Neural cell (in vitro differentiated cells): Measurements from ENCODE around the gene CTSA. TPM values are rescaled to one million over a fixed set of nuclear protein-coding genes. Genes with fewer than 3 reads are reported as not detected.

Experiments
- H2AFZ ChIP-seq: fragments of 200-600, 300-800 bp; sonication (generic), shearing (Covaris generic); 2 replicates; pipeline ENCODE4 v1.6.0; 2014; ENCODE audit warnings: low read depth, mild to moderate bottlenecking, antibody characterized with exemption, low read length, moderate library complexity
- H3F3A ChIP-seq: fragments of 200-600 bp; shearing (Covaris generic); 2 replicates; pipeline ENCODE4 v1.6.1; 2016; ENCODE audit warnings: mild to moderate bottlenecking, moderate library complexity, mixed read lengths, antibody characterized with exemption, low read length; ENCODE audit not compliant: insufficient read depth, poor library complexity, severe bottlenecking
- H3K27ac ChIP-seq: fragments of 200-600, 300-800 bp; sonication (generic), shearing (Covaris generic); 2 replicates; pipeline ENCODE4 v1.5.1; 2014; ENCODE audit warnings: mild to moderate bottlenecking, low read length, moderate library complexity
- H3K27me3 ChIP-seq: fragments of 300-800, 200-600 bp; sonication (generic), shearing (Covaris generic); 2 replicates; pipeline ENCODE4 v1.6.0; 2014; ENCODE audit warnings: mild to moderate bottlenecking, low read depth, low read length, moderate library complexity; ENCODE audit not compliant: insufficient read depth
- H3K36me3 ChIP-seq: fragments of 300-800, 200-600 bp; sonication (generic), shearing (Covaris generic); 2 replicates; pipeline ENCODE4 v1.5.1; 2014; ENCODE audit warnings: mild to moderate bottlenecking, antibody characterized with exemption, low read length, moderate library complexity; ENCODE audit not compliant: insufficient read depth
- H3K4me2 ChIP-seq: fragments of 300-800, 200-600 bp; sonication (generic), shearing (Covaris generic); 2 replicates; pipeline ENCODE4 v1.6.0; 2014; ENCODE audit warnings: mild to moderate bottlenecking, low read length
- H3K4me3 ChIP-seq: fragments of 300-800, 200-600 bp; sonication (generic), shearing (Covaris generic); 2 replicates; pipeline ENCODE4 v1.5.1; 2014; ENCODE audit warnings: mild to moderate bottlenecking, low read length, moderate library complexity
- H3K79me2 ChIP-seq: fragments of 200-600 bp; shearing (Covaris generic); replicated peaks from 2 replicates; pipeline ENCODE4 v1.6.0; 2014; ENCODE audit warnings: mild to moderate bottlenecking, low read length, moderate library complexity; ENCODE audit not compliant: insufficient read depth
- H3K9ac ChIP-seq: fragments of 300-800, 200-600 bp; sonication (generic), shearing (Covaris generic); 2 replicates; pipeline ENCODE4 v1.6.1; 2016; ENCODE audit warnings: mild to moderate bottlenecking, low read length, mixed read lengths
- H3K9me2 ChIP-seq: fragments of 200-600 bp; shearing (Covaris generic); 2 replicates; pipeline ENCODE4 v1.6.1; 2016; ENCODE audit warnings: mild to moderate bottlenecking, low read length, mixed read lengths; ENCODE audit not compliant: insufficient read depth
- H3K9me3 ChIP-seq: fragments of 200-600, 300-800 bp; sonication (generic), shearing (Covaris generic); 2 replicates; pipeline ENCODE4 v1.6.1; 2016; ENCODE audit warnings: mild to moderate bottlenecking, mixed run types, low read length, moderate library complexity, mixed read lengths
- H4K20me1 ChIP-seq: fragments of 200-600 bp; shearing (Covaris generic); 2 replicates; pipeline ENCODE4 v1.6.1; 2016; ENCODE audit warnings: mild to moderate bottlenecking, mixed run types; ENCODE audit not compliant: insufficient read depth
- EP300 ChIP-seq: fragments of 450-650 bp; conservative IDR thresholded peaks from 2 replicates; pipeline ENCODE4 v1.6.1; 2014; ENCODE audit warnings: antibody characterized with exemption, mild to moderate bottlenecking, moderate library complexity; ENCODE audit not compliant: poor library complexity, severe bottlenecking
- EZH2 ChIP-seq: fragments of 200-600, 300-800 bp; shearing (Covaris generic), sonication (generic); IDR thresholded peaks from 2 replicates; pipeline ENCODE4 v1.6.1; 2014; ENCODE audit warnings: antibody characterized with exemption, low read length, borderline replicate concordance, mild to moderate bottlenecking; ENCODE audit not compliant: insufficient read depth, poor library complexity, severe bottlenecking
- MXI1 ChIP-seq: fragments of 450-650 bp; conservative IDR thresholded peaks from 2 replicates; pipeline ENCODE4 v1.6.1; 2014; ENCODE audit warnings: antibody characterized with exemption, mild to moderate bottlenecking; ENCODE audit not compliant: poor library complexity, severe bottlenecking
- POLR2AphosphoS5 ChIP-seq: IDR thresholded peaks from 2 replicates; pipeline ENCODE4 v1.6.1; 2012
- RAD21 ChIP-seq: fragments of 450-650 bp; conservative IDR thresholded peaks from 2 replicates; pipeline ENCODE4 v1.6.1; 2014; ENCODE audit warnings: antibody characterized with exemption, mild to moderate bottlenecking, moderate library complexity
- SMC3 ChIP-seq: fragments of 450-650 bp; conservative IDR thresholded peaks from 2 replicates; pipeline ENCODE4 v1.6.1; 2014; ENCODE audit warnings: antibody characterized with exemption, mild to moderate bottlenecking, moderate library complexity; ENCODE audit not compliant: poor library complexity
- TAF1 ChIP-seq: IDR thresholded peaks from 2 replicates; pipeline ENCODE4 v1.6.1; 2012; ENCODE audit warnings: low read depth
- polyA plus RNA-seq: library from polyadenylated mRNA; depleted of rRNA; stranded (reverse); fragments of >200 nt; gene quantifications from 2 replicates; pipeline ENCODE4 v1.2.3, GENCODE V29; 2014
- TF ChIP-seq, protein P1 (sequence below): fragments of 450-650 bp; IDR thresholded peaks from 2 replicates; pipeline ENCODE4 v1.5.1; 2014; ENCODE audit warnings: antibody characterized with exemption, mild to moderate bottlenecking, moderate library complexity; ENCODE audit not compliant: poor library complexity, severe bottlenecking
- TF ChIP-seq, protein P2 (sequence below): IDR thresholded peaks from 2 replicates; pipeline ENCODE4 v1.6.1; 2012; ENCODE audit warnings: borderline replicate concordance

Gene CTSA
- polyA plus RNA-seq, 1 donor from 2014 or later, result 25.7 TPM

DNA sequence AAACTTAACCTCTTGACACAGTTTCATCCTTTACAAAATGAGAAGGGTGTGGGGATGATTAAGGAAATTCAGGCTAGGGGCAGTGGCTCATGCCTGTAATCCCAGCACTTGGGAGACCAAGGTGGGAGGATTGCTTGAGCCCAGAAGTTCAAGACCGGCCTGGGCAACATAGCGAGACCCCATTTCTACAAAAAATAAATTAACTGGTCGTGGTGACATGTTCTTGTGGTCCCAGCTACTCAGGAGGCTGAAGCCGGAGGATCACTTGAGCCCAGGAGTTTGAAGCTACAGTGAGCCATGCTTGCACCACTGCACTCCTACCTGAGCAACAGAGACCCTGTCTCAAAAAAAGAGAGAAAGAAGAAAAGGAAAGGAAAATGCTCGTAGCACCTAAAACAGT lies 24.7 kb upstream of the CTSA start:
- no peak for TF ChIP-seq RAD21
- no peak for TF ChIP-seq POLR2AphosphoS5
- TF ChIP-seq TAF1, result no peak
- no peak for TF ChIP-seq SMC3
- TF ChIP-seq, protein P1, sequence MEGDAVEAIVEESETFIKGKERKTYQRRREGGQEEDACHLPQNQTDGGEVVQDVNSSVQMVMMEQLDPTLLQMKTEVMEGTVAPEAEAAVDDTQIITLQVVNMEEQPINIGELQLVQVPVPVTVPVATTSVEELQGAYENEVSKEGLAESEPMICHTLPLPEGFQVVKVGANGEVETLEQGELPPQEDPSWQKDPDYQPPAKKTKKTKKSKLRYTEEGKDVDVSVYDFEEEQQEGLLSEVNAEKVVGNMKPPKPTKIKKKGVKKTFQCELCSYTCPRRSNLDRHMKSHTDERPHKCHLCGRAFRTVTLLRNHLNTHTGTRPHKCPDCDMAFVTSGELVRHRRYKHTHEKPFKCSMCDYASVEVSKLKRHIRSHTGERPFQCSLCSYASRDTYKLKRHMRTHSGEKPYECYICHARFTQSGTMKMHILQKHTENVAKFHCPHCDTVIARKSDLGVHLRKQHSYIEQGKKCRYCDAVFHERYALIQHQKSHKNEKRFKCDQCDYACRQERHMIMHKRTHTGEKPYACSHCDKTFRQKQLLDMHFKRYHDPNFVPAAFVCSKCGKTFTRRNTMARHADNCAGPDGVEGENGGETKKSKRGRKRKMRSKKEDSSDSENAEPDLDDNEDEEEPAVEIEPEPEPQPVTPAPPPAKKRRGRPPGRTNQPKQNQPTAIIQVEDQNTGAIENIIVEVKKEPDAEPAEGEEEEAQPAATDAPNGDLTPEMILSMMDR, result no peak
- no peak for TF ChIP-seq EZH2
- TF ChIP-seq, protein P2, sequence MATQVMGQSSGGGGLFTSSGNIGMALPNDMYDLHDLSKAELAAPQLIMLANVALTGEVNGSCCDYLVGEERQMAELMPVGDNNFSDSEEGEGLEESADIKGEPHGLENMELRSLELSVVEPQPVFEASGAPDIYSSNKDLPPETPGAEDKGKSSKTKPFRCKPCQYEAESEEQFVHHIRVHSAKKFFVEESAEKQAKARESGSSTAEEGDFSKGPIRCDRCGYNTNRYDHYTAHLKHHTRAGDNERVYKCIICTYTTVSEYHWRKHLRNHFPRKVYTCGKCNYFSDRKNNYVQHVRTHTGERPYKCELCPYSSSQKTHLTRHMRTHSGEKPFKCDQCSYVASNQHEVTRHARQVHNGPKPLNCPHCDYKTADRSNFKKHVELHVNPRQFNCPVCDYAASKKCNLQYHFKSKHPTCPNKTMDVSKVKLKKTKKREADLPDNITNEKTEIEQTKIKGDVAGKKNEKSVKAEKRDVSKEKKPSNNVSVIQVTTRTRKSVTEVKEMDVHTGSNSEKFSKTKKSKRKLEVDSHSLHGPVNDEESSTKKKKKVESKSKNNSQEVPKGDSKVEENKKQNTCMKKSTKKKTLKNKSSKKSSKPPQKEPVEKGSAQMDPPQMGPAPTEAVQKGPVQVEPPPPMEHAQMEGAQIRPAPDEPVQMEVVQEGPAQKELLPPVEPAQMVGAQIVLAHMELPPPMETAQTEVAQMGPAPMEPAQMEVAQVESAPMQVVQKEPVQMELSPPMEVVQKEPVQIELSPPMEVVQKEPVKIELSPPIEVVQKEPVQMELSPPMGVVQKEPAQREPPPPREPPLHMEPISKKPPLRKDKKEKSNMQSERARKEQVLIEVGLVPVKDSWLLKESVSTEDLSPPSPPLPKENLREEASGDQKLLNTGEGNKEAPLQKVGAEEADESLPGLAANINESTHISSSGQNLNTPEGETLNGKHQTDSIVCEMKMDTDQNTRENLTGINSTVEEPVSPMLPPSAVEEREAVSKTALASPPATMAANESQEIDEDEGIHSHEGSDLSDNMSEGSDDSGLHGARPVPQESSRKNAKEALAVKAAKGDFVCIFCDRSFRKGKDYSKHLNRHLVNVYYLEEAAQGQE, result no peak
- no peak for TF ChIP-seq EP300
- TF ChIP-seq MXI1, result no peak

DNA sequence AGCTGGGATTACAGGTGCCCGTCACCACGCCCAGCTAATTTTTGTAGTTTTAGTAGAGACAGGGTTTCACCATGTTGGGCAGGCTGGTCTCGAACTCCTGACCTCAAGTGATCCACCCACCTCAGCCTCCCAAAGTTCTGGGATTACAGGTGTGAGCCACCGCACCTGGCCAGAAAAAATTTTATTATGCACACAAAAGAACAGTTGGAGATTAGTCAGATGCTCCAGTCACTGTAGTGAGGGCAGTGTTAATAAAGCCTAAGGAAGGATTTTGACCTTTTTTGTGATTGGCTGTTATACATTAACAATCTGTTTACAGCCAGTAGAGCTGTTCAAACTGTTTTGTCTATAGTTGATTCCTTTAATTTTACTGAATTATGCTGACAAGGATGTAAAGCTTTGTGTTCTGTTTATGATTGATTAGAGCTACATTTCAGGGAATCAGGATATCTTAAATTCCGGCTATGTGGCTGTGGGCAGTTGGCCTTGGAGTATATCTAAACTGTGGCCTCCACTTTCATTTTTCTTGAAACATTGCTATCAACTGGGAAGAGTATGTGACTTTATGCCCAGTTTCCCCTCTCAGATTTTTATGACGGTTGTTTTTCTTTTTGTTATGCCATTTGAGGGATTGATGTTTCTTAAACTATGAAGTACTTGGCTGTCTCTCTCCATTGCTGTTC lies 23.9 kb upstream of the CTSA start:
- Histone ChIP-seq H3K9me3 (no peaks in the 10 kb centered on the region), H3K4me2 (no peak overlapping the region), H3K4me3 (no peak overlapping the region), H3K27me3 (no peaks in the 10 kb centered on the region), H2AFZ (no peak overlapping the region), H3F3A (no peaks in the 10 kb centered on the region), H3K9me2 (no peaks in the 10 kb centered on the region), H4K20me1 (no peaks in the 10 kb centered on the region), H3K36me3 (no peaks in the 10 kb centered on the region), H3K27ac (no peak overlapping the region), H3K79me2 (no peaks in the 10 kb centered on the region), H3K9ac (no peak overlapping the region)
- TF ChIP-seq, protein P2, result no peak
- TF ChIP-seq SMC3 (no peak), EP300 (no peak), MXI1 (no peak), EZH2 (no peak), POLR2AphosphoS5 (no peak)
- TF ChIP-seq, protein P1, result no peak

More for the DNA sequence above, 24.7 kb upstream of the CTSA start:
- H4K20me1 ChIP-seq, result no peaks in the 10 kb centered on the region
- no peak overlapping the region for H3K4me2 ChIP-seq
- H3K9me2 ChIP-seq, result no peaks in the 10 kb centered on the region
- H3K9me3 ChIP-seq, result no peaks in the 10 kb centered on the region
- no peaks in the 10 kb centered on the region for H3K36me3 ChIP-seq
- no peak overlapping the region for H2AFZ ChIP-seq
- H3K4me3 ChIP-seq, result no peak overlapping the region
- no peak overlapping the region for H3K27ac ChIP-seq
- H3K9ac ChIP-seq, result no peak overlapping the region
- no peaks in the 10 kb centered on the region for H3F3A ChIP-seq
- H3K79me2 ChIP-seq, result no peaks in the 10 kb centered on the region
- no peaks in the 10 kb centered on the region for H3K27me3 ChIP-seq
